SK-N-SH (cell line): ENCODE measurements around the gene GAS7. TPM values are rescaled to one million over a fixed set of nuclear protein-coding genes. Genes with fewer than 3 reads are reported as not detected.

Source experiments
- CTCF ChIA-PET: fragments of 300-600, 350-600 bp; formaldehyde crosslinking; extraction: SDS; loops from one replicate; lab custom pipeline; 2021; lab: Yijun Ruan, JAX
- POLR2A ChIA-PET: fragments of 350-600 bp; sonication (Branson Sonifier 250); formaldehyde crosslinking; extraction: SDS; loops from one replicate; lab custom pipeline; 2020; ENCODE audit warnings: antibody characterized with exemption, inconsistent platforms; lab: Yijun Ruan, JAX
- DNase-seq: peaks from one replicate; pipeline ENCODE4 v3.0.0; 2012
- H2AFZ ChIP-seq: fragments of 200-600 bp; sonication (generic); 2 replicates; pipeline ENCODE4 v1.8.1; 2016; ENCODE audit warnings: antibody characterized with exemption, mild to moderate bottlenecking, low read depth
- H3F3A ChIP-seq: fragments of 200-600 bp; sonication (generic); replicated peaks from 2 replicates; pipeline ENCODE3; 2016; ENCODE audit warnings: antibody characterized with exemption, mild to moderate bottlenecking; ENCODE audit not compliant: insufficient read depth
- H3K27ac ChIP-seq, 2 experiments: fragments of 200-500 bp in 1 of 2; fragments of 200-600 bp in 1 of 2; sonication (Bioruptor generic) in 1 of 2; sonication (generic), shearing (Covaris generic) in 1 of 2; 2 replicates each; pipeline versions ENCODE4 v1.5.1 to v1.6.1; 2014 to 2016; ENCODE audit warnings: low read depth in 2 of 2, inconsistent platforms in 1 of 2, low read length in 1 of 2, mild to moderate bottlenecking in 1 of 2, mixed read lengths in 1 of 2
- H3K27me3 ChIP-seq: fragments of 200-600 bp; sonication (generic), shearing (Covaris generic); 2 replicates; pipeline ENCODE4 v1.6.1; 2016; ENCODE audit warnings: mixed run types; ENCODE audit not compliant: insufficient read depth
- H3K36me3 ChIP-seq, 2 experiments: fragments of 200-500 bp in 1 of 2; fragments of 200-600 bp in 1 of 2; sonication (Bioruptor generic) in 1 of 2; sonication (generic) in 1 of 2; replicated peaks in 1 of 2; 2 replicates each; pipeline versions ENCODE3 to v1.5.1; 2014 to 2016; ENCODE audit warnings: low read length in 1 of 2, mild to moderate bottlenecking in 1 of 2; ENCODE audit not compliant: insufficient read depth in 2 of 2, control insufficient read depth in 1 of 2
- H3K4me1 ChIP-seq, 2 experiments: fragments of 200-500 bp in 1 of 2; fragments of 200-600 bp in 1 of 2; sonication (Bioruptor generic) in 1 of 2; sonication (generic), shearing (Covaris generic) in 1 of 2; 2 replicates each; pipeline versions ENCODE4 v1.5.1 to v1.6.1; 2014 to 2016; ENCODE audit warnings: low read depth in 1 of 2, low read length in 1 of 2, mixed run types in 1 of 2; ENCODE audit not compliant: insufficient read depth in 2 of 2, control insufficient read depth in 1 of 2
- H3K4me2 ChIP-seq: fragments of 200-600 bp; sonication (generic), shearing (Covaris generic); 2 replicates; pipeline ENCODE4 v1.6.1; 2017; ENCODE audit warnings: mixed run types
- H3K4me3 ChIP-seq, 2 experiments: fragments of 200-500 bp in 1 of 2; fragments of 200-600 bp in 1 of 2; sonication (Bioruptor generic) in 1 of 2; sonication (generic), shearing (Covaris generic) in 1 of 2; 2 replicates each; pipeline versions ENCODE4 v1.5.1 to v1.8.1; 2014 to 2016; ENCODE audit warnings: low read depth in 2 of 2, inconsistent platforms in 1 of 2, low read length in 1 of 2, mild to moderate bottlenecking in 1 of 2, mixed read lengths in 1 of 2, moderate library complexity in 1 of 2
- H3K79me2 ChIP-seq: fragments of 200-600 bp; sonication (generic); 2 replicates; pipeline ENCODE4 v1.8.1; 2017; ENCODE audit warnings: mild to moderate bottlenecking; ENCODE audit not compliant: insufficient read depth
- H3K9ac ChIP-seq: fragments of 200-600 bp; sonication (generic); 2 replicates; pipeline ENCODE4 v1.6.1; 2017; ENCODE audit warnings: mixed run types
- H3K9me2 ChIP-seq: fragments of 200-600 bp; sonication (generic); 2 replicates; pipeline ENCODE4 v1.6.1; 2017; ENCODE audit warnings: mixed run types
- H3K9me3 ChIP-seq: fragments of 200-600 bp; sonication (generic); 2 replicates; pipeline ENCODE4 v1.6.1; 2017; ENCODE audit warnings: mixed run types, mild to moderate bottlenecking, moderate library complexity
- H4K20me1 ChIP-seq: fragments of 200-600 bp; sonication (generic); 2 replicates; pipeline ENCODE4 v1.6.1; 2017; ENCODE audit warnings: mild to moderate bottlenecking, mixed run types; ENCODE audit not compliant: insufficient read depth
- CHD2 ChIP-seq: fragments of 150-350 bp; IDR thresholded peaks from 2 replicates; pipeline ENCODE4 v1.6.1; 2018; ENCODE audit warnings: low read length; ENCODE audit not compliant: partially characterized antibody
- FOSL2 ChIP-seq: IDR thresholded peaks from 2 replicates; pipeline ENCODE4 v1.4.0; 2012; ENCODE audit warnings: low read depth, mild to moderate bottlenecking, moderate library complexity, borderline replicate concordance
- FOXM1 ChIP-seq: IDR thresholded peaks from 2 replicates; pipeline ENCODE4 v1.4.0; 2012; ENCODE audit warnings: low read depth, mild to moderate bottlenecking
- GATA2 ChIP-seq: sonication (generic); formaldehyde crosslinking; IDR thresholded peaks from 2 replicates; pipeline ENCODE4 v1.5.0; 2020; ENCODE audit warnings: mild to moderate bottlenecking, missing genetic modification reagents
- MEF2A ChIP-seq: IDR thresholded peaks from 2 replicates; pipeline ENCODE4 v1.4.0; 2012; ENCODE audit warnings: low read depth, borderline replicate concordance
- MXI1 ChIP-seq: IDR thresholded peaks from 2 replicates; pipeline ENCODE4 v1.6.1; 2012; ENCODE audit warnings: mild to moderate bottlenecking, low read depth, low read length, improper control_type of control experiment
- NFIC ChIP-seq: IDR thresholded peaks from 2 replicates; pipeline ENCODE4 v1.4.0; 2012; ENCODE audit warnings: borderline replicate concordance
- NRF1 ChIP-seq: IDR thresholded peaks from 2 replicates; pipeline ENCODE4 v1.6.1; 2012; ENCODE audit warnings: low read depth, mild to moderate bottlenecking, low read length
- RAD21 ChIP-seq: IDR thresholded peaks from 2 replicates; pipeline ENCODE4 v1.6.1; 2012; ENCODE audit warnings: mild to moderate bottlenecking, low read length
- RCOR1 ChIP-seq: fragments of 150-350 bp; IDR thresholded peaks from 2 replicates; pipeline ENCODE4 v1.6.1; 2017; ENCODE audit warnings: antibody characterized with exemption, low read length
- RXRA ChIP-seq: IDR thresholded peaks from 2 replicates; pipeline ENCODE4 v1.4.0; 2012; ENCODE audit warnings: low read depth, mild to moderate bottlenecking, borderline replicate concordance
- TAF1 ChIP-seq: IDR thresholded peaks from 2 replicates; pipeline ENCODE4 v1.6.1; 2012; ENCODE audit warnings: low read depth, mild to moderate bottlenecking, low read length, moderate library complexity, borderline replicate concordance
- TCF12 ChIP-seq: IDR thresholded peaks from 2 replicates; pipeline ENCODE4 v1.4.0; 2012
- TEAD4 ChIP-seq: IDR thresholded peaks from 2 replicates; pipeline ENCODE4 v1.4.0; 2012; ENCODE audit warnings: mild to moderate bottlenecking, borderline replicate concordance; ENCODE audit not compliant: insufficient read depth
- YY1 ChIP-seq: IDR thresholded peaks from 2 replicates; pipeline ENCODE4 v1.4.0; 2012; ENCODE audit warnings: low read depth, mild to moderate bottlenecking
- WGBS: methylation state at CpG from one replicate; pipeline ENCODE4 v1.1.6; 2017; ENCODE audit warnings: low lambda C conversion rate; 5-methylcytosine and 5-hydroxymethylcytosine counted together
- polyA plus RNA-seq, 3 experiments: library from polyadenylated mRNA; depleted of rRNA; stranded (reverse); fragments of >200 nt; gene quantifications; 2 replicates each; pipeline ENCODE4 v1.2.3, GENCODE V29; 2012
- TF ChIP-seq, protein P1 (sequence below): IDR thresholded peaks from 2 replicates; pipeline ENCODE4 v1.4.0; 2012; ENCODE audit warnings: low read depth, borderline replicate concordance
- TF ChIP-seq, protein P2 (sequence below): fragments of 150-350 bp; IDR thresholded peaks from 2 replicates; pipeline ENCODE4 v1.6.1; 2017; ENCODE audit warnings: antibody characterized with exemption, low read length, low read depth, borderline replicate concordance
- TF ChIP-seq, protein P3 (sequence below): IDR thresholded peaks from 2 replicates; pipeline ENCODE4 v1.4.0; 2012; ENCODE audit warnings: low read depth, borderline replicate concordance
- TF ChIP-seq, protein P4 (sequence below): IDR thresholded peaks from 2 replicates; pipeline ENCODE4; 2012
- TF ChIP-seq, protein P5 (sequence below): fragments of 200-600 bp; sonication (generic); IDR thresholded peaks from 2 replicates; pipeline ENCODE4 v1.6.1; 2017; ENCODE audit warnings: antibody characterized with exemption, mild to moderate bottlenecking, moderate library complexity
- TF ChIP-seq, protein P6 (sequence below): fragments of 150-350 bp; IDR thresholded peaks from 2 replicates; pipeline ENCODE4 v1.6.1; 2016; ENCODE audit warnings: mild to moderate bottlenecking, low read depth, low read length

GAS7 gene
- polyA plus RNA-seq, 1 of the 3 experiments (the other 2 are of a cell fraction), result 0.12 TPM

DNA sequence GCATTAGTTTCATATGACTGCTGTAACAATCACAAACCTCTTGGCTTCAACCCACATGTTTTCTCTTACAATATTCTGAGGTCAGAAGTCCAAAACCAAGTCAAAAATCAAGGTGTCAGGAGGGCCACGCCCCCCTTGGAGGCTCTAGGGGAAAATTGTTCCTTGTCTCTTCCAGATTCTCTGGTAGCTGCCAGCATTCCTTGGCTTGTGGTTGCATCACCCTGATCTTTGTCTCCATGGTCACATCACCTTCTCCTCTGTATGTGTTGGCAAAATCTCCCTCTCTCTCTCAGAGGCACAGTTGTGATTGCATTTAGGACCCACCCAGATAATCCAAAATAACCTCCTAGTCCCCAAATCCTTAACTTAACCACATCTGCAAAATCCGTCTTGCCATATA, 105.8 kb downstream of the GAS7 start (continued):
- TF ChIP-seq RAD21 (no peak), NRF1 (no peak)

DNA sequence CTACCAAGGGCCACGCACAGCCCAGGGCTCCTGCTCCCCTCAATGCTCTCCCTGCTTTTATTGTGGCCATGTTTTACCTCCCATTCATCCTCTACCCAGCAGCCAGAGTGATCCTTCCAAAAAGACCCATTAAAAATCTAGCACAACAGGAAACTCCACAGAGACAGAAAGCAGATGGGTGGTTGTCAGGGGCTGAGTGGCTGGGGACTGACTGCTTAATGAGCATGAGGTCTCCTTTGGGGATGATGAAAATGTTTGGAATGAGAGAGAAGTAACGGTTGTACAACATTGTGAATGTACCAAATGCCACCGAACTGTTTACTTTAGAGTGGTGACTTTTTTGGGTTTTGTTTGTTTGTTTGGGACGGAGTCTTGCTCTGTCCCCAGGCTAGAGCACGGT, 107.4 kb downstream of the GAS7 start:
- H2AFZ ChIP-seq, result no peak overlapping the region
- H3K79me2 ChIP-seq, result no peaks in the 10 kb centered on the region

More for the DNA sequence above, 107.4 kb downstream of the GAS7 start:
- no peak overlapping the region for H3K27ac ChIP-seq
- WGBS, result 33% methylated on average over 5 of the region's 5 CpGs
- no peak overlapping the region for H3K9ac ChIP-seq
- POLR2A ChIA-PET, result no interaction called here
- H3K27me3 ChIP-seq, result peaks cover 17% of the 10 kb centered on the region; the same call in 1 of the 2 replicates
- no peak for DNase-seq
- CTCF ChIA-PET, result no interaction called here
- H4K20me1 ChIP-seq, result no peaks in the 10 kb centered on the region
- H3F3A ChIP-seq, result no peaks in the 10 kb centered on the region
- no peaks in the 10 kb centered on the region for H3K9me2 ChIP-seq
- H3K4me1 ChIP-seq, result no peaks in the 10 kb centered on the region; a peak in 1 of 4 replicates
- H3K36me3 ChIP-seq, result no peaks in the 10 kb centered on the region
- no peak overlapping the region for H3K4me2 ChIP-seq
- H3K4me3 ChIP-seq, result no peak overlapping the region
- no peaks in the 10 kb centered on the region for H3K9me3 ChIP-seq
- no peak for TF ChIP-seq CHD2
- TF ChIP-seq, protein P1, sequence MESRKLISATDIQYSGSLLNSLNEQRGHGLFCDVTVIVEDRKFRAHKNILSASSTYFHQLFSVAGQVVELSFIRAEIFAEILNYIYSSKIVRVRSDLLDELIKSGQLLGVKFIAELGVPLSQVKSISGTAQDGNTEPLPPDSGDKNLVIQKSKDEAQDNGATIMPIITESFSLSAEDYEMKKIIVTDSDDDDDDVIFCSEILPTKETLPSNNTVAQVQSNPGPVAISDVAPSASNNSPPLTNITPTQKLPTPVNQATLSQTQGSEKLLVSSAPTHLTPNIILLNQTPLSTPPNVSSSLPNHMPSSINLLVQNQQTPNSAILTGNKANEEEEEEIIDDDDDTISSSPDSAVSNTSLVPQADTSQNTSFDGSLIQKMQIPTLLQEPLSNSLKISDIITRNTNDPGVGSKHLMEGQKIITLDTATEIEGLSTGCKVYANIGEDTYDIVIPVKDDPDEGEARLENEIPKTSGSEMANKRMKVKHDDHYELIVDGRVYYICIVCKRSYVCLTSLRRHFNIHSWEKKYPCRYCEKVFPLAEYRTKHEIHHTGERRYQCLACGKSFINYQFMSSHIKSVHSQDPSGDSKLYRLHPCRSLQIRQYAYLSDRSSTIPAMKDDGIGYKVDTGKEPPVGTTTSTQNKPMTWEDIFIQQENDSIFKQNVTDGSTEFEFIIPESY, result no peak
- TF ChIP-seq, protein P2, sequence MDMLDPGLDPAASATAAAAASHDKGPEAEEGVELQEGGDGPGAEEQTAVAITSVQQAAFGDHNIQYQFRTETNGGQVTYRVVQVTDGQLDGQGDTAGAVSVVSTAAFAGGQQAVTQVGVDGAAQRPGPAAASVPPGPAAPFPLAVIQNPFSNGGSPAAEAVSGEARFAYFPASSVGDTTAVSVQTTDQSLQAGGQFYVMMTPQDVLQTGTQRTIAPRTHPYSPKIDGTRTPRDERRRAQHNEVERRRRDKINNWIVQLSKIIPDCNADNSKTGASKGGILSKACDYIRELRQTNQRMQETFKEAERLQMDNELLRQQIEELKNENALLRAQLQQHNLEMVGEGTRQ, result no peak
- TF ChIP-seq, protein P3, sequence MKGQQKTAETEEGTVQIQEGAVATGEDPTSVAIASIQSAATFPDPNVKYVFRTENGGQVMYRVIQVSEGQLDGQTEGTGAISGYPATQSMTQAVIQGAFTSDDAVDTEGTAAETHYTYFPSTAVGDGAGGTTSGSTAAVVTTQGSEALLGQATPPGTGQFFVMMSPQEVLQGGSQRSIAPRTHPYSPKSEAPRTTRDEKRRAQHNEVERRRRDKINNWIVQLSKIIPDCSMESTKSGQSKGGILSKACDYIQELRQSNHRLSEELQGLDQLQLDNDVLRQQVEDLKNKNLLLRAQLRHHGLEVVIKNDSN, result no peak
- no peak for TF ChIP-seq FOSL2
- TF ChIP-seq TAF1, result no peak
- TF ChIP-seq TCF12, result no peak
- no peak for TF ChIP-seq RXRA
- no peak for TF ChIP-seq YY1
- TF ChIP-seq, protein P4, sequence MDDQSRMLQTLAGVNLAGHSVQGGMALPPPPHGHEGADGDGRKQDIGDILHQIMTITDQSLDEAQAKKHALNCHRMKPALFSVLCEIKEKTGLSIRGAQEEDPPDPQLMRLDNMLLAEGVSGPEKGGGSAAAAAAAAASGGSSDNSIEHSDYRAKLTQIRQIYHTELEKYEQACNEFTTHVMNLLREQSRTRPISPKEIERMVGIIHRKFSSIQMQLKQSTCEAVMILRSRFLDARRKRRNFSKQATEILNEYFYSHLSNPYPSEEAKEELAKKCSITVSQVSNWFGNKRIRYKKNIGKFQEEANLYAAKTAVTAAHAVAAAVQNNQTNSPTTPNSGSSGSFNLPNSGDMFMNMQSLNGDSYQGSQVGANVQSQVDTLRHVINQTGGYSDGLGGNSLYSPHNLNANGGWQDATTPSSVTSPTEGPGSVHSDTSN, result no peak
- TF ChIP-seq FOXM1, result no peak
- TF ChIP-seq, protein P5, sequence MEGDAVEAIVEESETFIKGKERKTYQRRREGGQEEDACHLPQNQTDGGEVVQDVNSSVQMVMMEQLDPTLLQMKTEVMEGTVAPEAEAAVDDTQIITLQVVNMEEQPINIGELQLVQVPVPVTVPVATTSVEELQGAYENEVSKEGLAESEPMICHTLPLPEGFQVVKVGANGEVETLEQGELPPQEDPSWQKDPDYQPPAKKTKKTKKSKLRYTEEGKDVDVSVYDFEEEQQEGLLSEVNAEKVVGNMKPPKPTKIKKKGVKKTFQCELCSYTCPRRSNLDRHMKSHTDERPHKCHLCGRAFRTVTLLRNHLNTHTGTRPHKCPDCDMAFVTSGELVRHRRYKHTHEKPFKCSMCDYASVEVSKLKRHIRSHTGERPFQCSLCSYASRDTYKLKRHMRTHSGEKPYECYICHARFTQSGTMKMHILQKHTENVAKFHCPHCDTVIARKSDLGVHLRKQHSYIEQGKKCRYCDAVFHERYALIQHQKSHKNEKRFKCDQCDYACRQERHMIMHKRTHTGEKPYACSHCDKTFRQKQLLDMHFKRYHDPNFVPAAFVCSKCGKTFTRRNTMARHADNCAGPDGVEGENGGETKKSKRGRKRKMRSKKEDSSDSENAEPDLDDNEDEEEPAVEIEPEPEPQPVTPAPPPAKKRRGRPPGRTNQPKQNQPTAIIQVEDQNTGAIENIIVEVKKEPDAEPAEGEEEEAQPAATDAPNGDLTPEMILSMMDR, result no peak
- TF ChIP-seq NRF1, result no peak
- TF ChIP-seq MEF2A, result no peak
- no peak for TF ChIP-seq RCOR1
- TF ChIP-seq GATA2 (CRISPR knock-in tag), result no peak
- no peak for TF ChIP-seq NFIC
- TF ChIP-seq MXI1, result no peak
- TF ChIP-seq, protein P6, sequence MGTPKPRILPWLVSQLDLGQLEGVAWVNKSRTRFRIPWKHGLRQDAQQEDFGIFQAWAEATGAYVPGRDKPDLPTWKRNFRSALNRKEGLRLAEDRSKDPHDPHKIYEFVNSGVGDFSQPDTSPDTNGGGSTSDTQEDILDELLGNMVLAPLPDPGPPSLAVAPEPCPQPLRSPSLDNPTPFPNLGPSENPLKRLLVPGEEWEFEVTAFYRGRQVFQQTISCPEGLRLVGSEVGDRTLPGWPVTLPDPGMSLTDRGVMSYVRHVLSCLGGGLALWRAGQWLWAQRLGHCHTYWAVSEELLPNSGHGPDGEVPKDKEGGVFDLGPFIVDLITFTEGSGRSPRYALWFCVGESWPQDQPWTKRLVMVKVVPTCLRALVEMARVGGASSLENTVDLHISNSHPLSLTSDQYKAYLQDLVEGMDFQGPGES, result no peak
- no peak for TF ChIP-seq TEAD4
